Adipose tissue (tissue), 3 donors: ENCODE results near the gene PLEKHM2. TPM values are rescaled to one million over a fixed set of nuclear protein-coding genes. Genes with fewer than 3 reads are reported as not detected.
"Not testable (repeated sequence)": the region's sequence is repeated elsewhere in the genome, so short reads cannot be mapped to it uniquely, and the experiment has no call there.

Experiments
- H3K27ac ChIP-seq: one replicate; pipeline ENCODE4 v1.5.1; 2013; ENCODE audit warnings: low read depth, low read length
- WGBS, 3 donors: extraction: QIAGEN DNeasy Blood & Tissue Kit; methylation state at CpG; one replicate each; pipeline ENCODE4 v1.1.7; 2013; 5-methylcytosine and 5-hydroxymethylcytosine counted together
- polyA plus RNA-seq, 3 donors: library from polyadenylated mRNA; stranded (reverse); fragments of 200-250 nt; gene quantifications; one replicate each; pipeline ENCODE4 v1.2.3, GENCODE V29; 2013
- donor health status: healthy with polysubstance abuse.
- donor health status: Bipolar disorder and iron deficiency.
- donor health status: healthy.

The PLEKHM2 gene
- polyA plus RNA-seq, 3 donors = 23.4 to 55.2 (median 41.1) TPM

GRCh38 chr1:15692121-15692682 lies 8.1 kb downstream of the PLEKHM2 start:
- WGBS, 3 donors = 56 to 73% (median 62%) methylated on average over 5 of the region's 5 CpGs
- no peak overlapping the region for H3K27ac ChIP-seq

GRCh38 chr1:15693371-15693770 lies 9.3 kb downstream of the PLEKHM2 start:
- no peak overlapping the region for H3K27ac ChIP-seq
- WGBS, 3 donors = 77 to 90% (median 80%) methylated on average over 5 of the region's 5 CpGs

GRCh38 chr1:15696956-15697521 lies 12.9 kb downstream of the PLEKHM2 start:
- 33 to 69% (median 42%) methylated on average over 10 of the region's 10 CpGs for WGBS, 3 donors
- H3K27ac ChIP-seq = no peak overlapping the region

GRCh38 chr1:15698201-15698600 lies 14.1 kb downstream of the PLEKHM2 start:
- H3K27ac ChIP-seq = no peak overlapping the region

GRCh38 chr1:15699321-15699720 lies 15.2 kb downstream of the PLEKHM2 start:
- 94 to 99% (median 95%) methylated on average over 4 of the region's 4 CpGs for WGBS, 3 donors
- not testable (repeated sequence) for H3K27ac ChIP-seq

More at GRCh38 chr1:15698201-15698600, 14.1 kb downstream of the PLEKHM2 start:
- 94 to 100% (median 100%) methylated on average over 2 of the region's 2 CpGs for WGBS, 3 donors

- no peak overlapping the region for H3K27ac ChIP-seq
- 55 to 83% (median 63%) methylated on average over 6 of the region's 6 CpGs for WGBS, 3 donors
Measured at GRCh38 chr1:15700508-15700907, 16.4 kb downstream of the PLEKHM2 start.

- no peak overlapping the region for H3K27ac ChIP-seq
- WGBS, 3 donors = 87 to 90% (median 88%) methylated on average over 8 of the region's 8 CpGs
Measured at GRCh38 chr1:15701784-15702183, 17.7 kb downstream of the PLEKHM2 start.

GRCh38 chr1:15702722-15703550 lies 18.8 kb downstream of the PLEKHM2 start:
- WGBS, 3 donors = 50 to 74% (median 72%) methylated on average over 18 to 19 of the region's 19 CpGs
- peak overlapping the region; percentile 87 for H3K27ac ChIP-seq

- 30 to 41% (median 36%) methylated on average over 9 of the region's 9 CpGs for WGBS, 3 donors
- peak overlapping the region; percentile 90 for H3K27ac ChIP-seq
Measured at GRCh38 chr1:15703562-15703961, 19.4 kb downstream of the PLEKHM2 start.

GRCh38 chr1:15704526-15705183 lies 20.5 kb downstream of the PLEKHM2 start:
- H3K27ac ChIP-seq = peak overlapping the region; percentile 90
- 80 to 91% (median 86%) methylated on average over 17 of the region's 17 CpGs for WGBS, 3 donors

GRCh38 chr1:15705184-15705566 lies 21.1 kb downstream of the PLEKHM2 start:
- no peak overlapping the region for H3K27ac ChIP-seq
- WGBS, 3 donors = 93 to 97% (median 93%) methylated on average over 11 of the region's 11 CpGs

GRCh38 chr1:15706751-15707150 lies 22.6 kb downstream of the PLEKHM2 start:
- WGBS, 3 donors = 72 to 87% (median 84%) methylated on average over 7 of the region's 7 CpGs
- no peak overlapping the region for H3K27ac ChIP-seq

- WGBS, 3 donors = 78 to 89% (median 81%) methylated on average over 8 of the region's 8 CpGs
- H3K27ac ChIP-seq = no peak overlapping the region
Measured at GRCh38 chr1:15707239-15707925, 23.3 kb downstream of the PLEKHM2 start.

GRCh38 chr1:15708486-15709137 lies 24.5 kb downstream of the PLEKHM2 start:
- H3K27ac ChIP-seq = no peak overlapping the region
- 79 to 96% (median 92%) methylated on average over 15 of the region's 15 CpGs for WGBS, 3 donors

- WGBS, 3 donors = 92 to 99% (median 94%) methylated on average over 4 of the region's 4 CpGs
Measured at GRCh38 chr1:15709226-15709625, 25.1 kb downstream of the PLEKHM2 start.

GRCh38 chr1:15712168-15712567 lies 28.0 kb downstream of the PLEKHM2 start:
- no peak overlapping the region for H3K27ac ChIP-seq
- WGBS, 3 donors = 74 to 89% (median 81%) methylated on average over 4 of the region's 4 CpGs

More at GRCh38 chr1:15709226-15709625, 25.1 kb downstream of the PLEKHM2 start:
- H3K27ac ChIP-seq = no peak overlapping the region

GRCh38 chr1:15714406-15715136 lies 30.5 kb downstream of the PLEKHM2 start:
- WGBS, 3 donors = 54 to 74% (median 72%) methylated on average over 4 of the region's 4 CpGs
- H3K27ac ChIP-seq = no peak overlapping the region
